Stomach (tissue), 4 donors: Measurements from ENCODE around the gene XIRP1.

Experiments used
- EP300 ChIP-seq: sonication (generic); formaldehyde crosslinking; IDR thresholded peaks from one replicate; pipeline ENCODE4 v1.6.1; 2017; ENCODE audit warnings: antibody characterized with exemption
- POLR2A ChIP-seq, 4 donors: fragments of 450-650 bp; IDR thresholded peaks; one replicate each; pipeline ENCODE4 v1.6.1; 2016; ENCODE audit warnings: antibody characterized with exemption in 4 of 4, control low read depth in 2 of 4, mild to moderate bottlenecking in 1 of 4, moderate library complexity in 1 of 4
- POLR2AphosphoS5 ChIP-seq, 3 donors: sonication (generic); formaldehyde crosslinking; IDR thresholded peaks; one replicate each; pipeline ENCODE4 v1.6.1; 2016; ENCODE audit warnings: antibody characterized with exemption in 3 of 3
- TF ChIP-seq, protein P1 (sequence below), 7 experiments: fragments of 450-650 bp in 4 of 7; fragments of 200-600 bp in 3 of 7; sonication (generic) in 3 of 7; IDR thresholded peaks; one replicate each; pipeline ENCODE4 v1.5.1; 2016 to 2019; ENCODE audit warnings: antibody characterized with exemption in 7 of 7, control low read depth in 2 of 7, mild to moderate bottlenecking in 1 of 7

GRCh38 chr3:39205131-39205530 is 12.7 kb upstream of the XIRP1 start:
- TF ChIP-seq POLR2A (IDR thresholded peaks at IDR 0.05) (no peak), EP300 (no peak), POLR2AphosphoS5 (IDR thresholded peaks at IDR 0.05) (no peak)
- TF ChIP-seq, protein P1, sequence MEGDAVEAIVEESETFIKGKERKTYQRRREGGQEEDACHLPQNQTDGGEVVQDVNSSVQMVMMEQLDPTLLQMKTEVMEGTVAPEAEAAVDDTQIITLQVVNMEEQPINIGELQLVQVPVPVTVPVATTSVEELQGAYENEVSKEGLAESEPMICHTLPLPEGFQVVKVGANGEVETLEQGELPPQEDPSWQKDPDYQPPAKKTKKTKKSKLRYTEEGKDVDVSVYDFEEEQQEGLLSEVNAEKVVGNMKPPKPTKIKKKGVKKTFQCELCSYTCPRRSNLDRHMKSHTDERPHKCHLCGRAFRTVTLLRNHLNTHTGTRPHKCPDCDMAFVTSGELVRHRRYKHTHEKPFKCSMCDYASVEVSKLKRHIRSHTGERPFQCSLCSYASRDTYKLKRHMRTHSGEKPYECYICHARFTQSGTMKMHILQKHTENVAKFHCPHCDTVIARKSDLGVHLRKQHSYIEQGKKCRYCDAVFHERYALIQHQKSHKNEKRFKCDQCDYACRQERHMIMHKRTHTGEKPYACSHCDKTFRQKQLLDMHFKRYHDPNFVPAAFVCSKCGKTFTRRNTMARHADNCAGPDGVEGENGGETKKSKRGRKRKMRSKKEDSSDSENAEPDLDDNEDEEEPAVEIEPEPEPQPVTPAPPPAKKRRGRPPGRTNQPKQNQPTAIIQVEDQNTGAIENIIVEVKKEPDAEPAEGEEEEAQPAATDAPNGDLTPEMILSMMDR (IDR thresholded peaks at IDR 0.05): no peak
